Body of pancreas (tissue), 4 donors: Measurements from ENCODE around the gene DNAJB8. TPM values are rescaled to one million over a fixed set of nuclear protein-coding genes. Genes with fewer than 3 reads are reported as not detected.

Experiments used
- ATAC-seq: fragments of 150-250 bp; one replicate; pipeline ENCODE4 v1.9.1; 2016
- DNase-seq, 4 donors: peaks; one replicate each; pipeline ENCODE4 v3.0.0-alpha.2; 2019
- H3K27ac ChIP-seq, 4 donors: fragments of 200-600 bp; sonication (generic); 1 replicate in 3 of 4; 2 replicates in 1 of 4; pipeline versions ENCODE4 v1.5.1 to v1.6.1; 2016 to 2019; ENCODE audit warnings: mild to moderate bottlenecking in 1 of 4, mixed read lengths in 1 of 4, moderate library complexity in 1 of 4
- H3K27me3 ChIP-seq, 2 donors: fragments of 200-600 bp; sonication (generic); one replicate each; pipeline ENCODE4 v1.6.0; 2016; ENCODE audit warnings: mild to moderate bottlenecking in 1 of 2
- H3K36me3 ChIP-seq, 2 donors: fragments of 200-600 bp; sonication (generic); replicated peaks in 1 of 2; 2 replicates each; pipeline ENCODE4 v1.5.1; 2016; ENCODE audit warnings: low read depth in 2 of 2; ENCODE audit not compliant: insufficient read depth in 1 of 2
- H3K4me1 ChIP-seq: fragments of 200-600 bp; sonication (generic); one replicate; pipeline ENCODE4 v1.6.0; 2016
- H3K4me3 ChIP-seq, 2 donors: fragments of 200-600 bp; sonication (generic); 1 replicate in 1 of 2; 2 replicates in 1 of 2; pipeline ENCODE4 v1.5.1; 2016 to 2019
- H3K9me3 ChIP-seq, 3 donors: fragments of 200-600 bp; sonication (generic); 1 replicate in 2 of 3; 2 replicates in 1 of 3; pipeline ENCODE4 v1.5.1; 2016
- POLR2A ChIP-seq, 3 donors: fragments of 450-650 bp; IDR thresholded peaks; one replicate each; pipeline ENCODE4 v1.6.1; 2016; ENCODE audit warnings: antibody characterized with exemption in 3 of 3, mild to moderate bottlenecking in 2 of 3
- WGBS, 2 donors: methylation state at CpG; one replicate each; pipeline ENCODE4 v1.1.5; 2017; 5-methylcytosine and 5-hydroxymethylcytosine counted together
- intact Hi-C: fragments of 100-400 bp; cut with DNase I; formaldehyde crosslinking; loops from one replicate; pipeline ENCODE4 v1.15.1; 2023
- total RNA-seq, 2 donors: library from RNA; depleted of rRNA; stranded (reverse); fragments of >200 nt; gene quantifications; one replicate each; pipeline ENCODE4 v1.1.0, GENCODE V29; 2016
- TF ChIP-seq, protein P1 (sequence below), 7 experiments: fragments of 450-650 bp in 4 of 7; fragments of 200-600 bp in 3 of 7; sonication (generic) in 3 of 7; IDR thresholded peaks; one replicate each; pipeline ENCODE4 v1.5.1; 2016 to 2019; ENCODE audit warnings: antibody characterized with exemption in 7 of 7

Gene DNAJB8
- total RNA-seq, result not detected

DNA sequence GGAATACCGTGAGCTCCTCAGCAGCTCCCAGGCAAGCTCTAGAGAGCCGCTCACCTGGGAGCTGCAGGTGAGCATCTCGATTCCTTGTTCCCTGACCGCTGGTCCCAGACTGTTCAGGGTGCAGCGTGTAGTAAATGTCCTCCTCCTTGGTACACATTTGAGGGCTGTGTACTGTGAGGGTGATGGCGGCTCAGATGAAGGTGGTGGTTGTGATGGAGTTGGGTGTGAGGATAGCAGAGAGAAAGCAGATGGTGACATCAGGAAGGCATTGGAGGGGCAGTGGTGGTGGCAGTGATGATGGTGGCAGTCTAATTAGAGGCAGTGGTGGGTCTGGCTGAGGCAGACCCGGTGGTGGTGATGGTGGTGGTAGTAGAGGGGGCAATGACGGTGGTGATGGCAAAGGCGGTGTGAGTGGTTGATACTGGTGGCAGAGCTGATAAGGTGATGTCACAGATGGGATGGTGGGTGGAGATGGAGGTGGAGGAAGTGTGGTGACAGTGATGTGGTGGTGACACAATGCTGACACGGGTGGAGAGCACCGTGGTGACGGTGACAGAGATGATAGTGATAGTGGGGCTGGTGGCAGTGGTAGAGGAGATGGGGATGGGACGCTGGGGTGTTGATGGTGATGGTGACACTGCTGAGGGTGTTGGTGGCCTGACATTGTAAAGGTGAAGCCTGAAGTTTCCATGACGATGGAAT, at the start of gene DNAJB8:
Gene DNAJB8 (minus strand): TSS at position 51 of the 702 bp plus-strand sequence. CDS start 3,645 bp downstream, outside the sequence.
- TF ChIP-seq POLR2A (IDR thresholded peaks at IDR 0.05), result no peak
- TF ChIP-seq, protein P1, sequence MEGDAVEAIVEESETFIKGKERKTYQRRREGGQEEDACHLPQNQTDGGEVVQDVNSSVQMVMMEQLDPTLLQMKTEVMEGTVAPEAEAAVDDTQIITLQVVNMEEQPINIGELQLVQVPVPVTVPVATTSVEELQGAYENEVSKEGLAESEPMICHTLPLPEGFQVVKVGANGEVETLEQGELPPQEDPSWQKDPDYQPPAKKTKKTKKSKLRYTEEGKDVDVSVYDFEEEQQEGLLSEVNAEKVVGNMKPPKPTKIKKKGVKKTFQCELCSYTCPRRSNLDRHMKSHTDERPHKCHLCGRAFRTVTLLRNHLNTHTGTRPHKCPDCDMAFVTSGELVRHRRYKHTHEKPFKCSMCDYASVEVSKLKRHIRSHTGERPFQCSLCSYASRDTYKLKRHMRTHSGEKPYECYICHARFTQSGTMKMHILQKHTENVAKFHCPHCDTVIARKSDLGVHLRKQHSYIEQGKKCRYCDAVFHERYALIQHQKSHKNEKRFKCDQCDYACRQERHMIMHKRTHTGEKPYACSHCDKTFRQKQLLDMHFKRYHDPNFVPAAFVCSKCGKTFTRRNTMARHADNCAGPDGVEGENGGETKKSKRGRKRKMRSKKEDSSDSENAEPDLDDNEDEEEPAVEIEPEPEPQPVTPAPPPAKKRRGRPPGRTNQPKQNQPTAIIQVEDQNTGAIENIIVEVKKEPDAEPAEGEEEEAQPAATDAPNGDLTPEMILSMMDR (IDR thresholded peaks at IDR 0.05), result no peak
- ATAC-seq (no peak), DNase-seq (no peak)
- intact Hi-C loops, result no loop called here
- H3K4me1 ChIP-seq, result peaks cover 2% of the 10 kb centered on the region
- H3K27ac ChIP-seq, result no peak within 1 kb of the TSS
- WGBS, 2 donors, result 79 to 82% methylated on average over 14 of the region's 14 CpGs
- H3K36me3 ChIP-seq, result no peaks in the 10 kb centered on the region
- H3K27me3 ChIP-seq, result no peaks in the 10 kb centered on the region
- H3K4me3 ChIP-seq, result no peak within 1 kb of the TSS
- no peaks in the 10 kb centered on the region for H3K9me3 ChIP-seq

DNA sequence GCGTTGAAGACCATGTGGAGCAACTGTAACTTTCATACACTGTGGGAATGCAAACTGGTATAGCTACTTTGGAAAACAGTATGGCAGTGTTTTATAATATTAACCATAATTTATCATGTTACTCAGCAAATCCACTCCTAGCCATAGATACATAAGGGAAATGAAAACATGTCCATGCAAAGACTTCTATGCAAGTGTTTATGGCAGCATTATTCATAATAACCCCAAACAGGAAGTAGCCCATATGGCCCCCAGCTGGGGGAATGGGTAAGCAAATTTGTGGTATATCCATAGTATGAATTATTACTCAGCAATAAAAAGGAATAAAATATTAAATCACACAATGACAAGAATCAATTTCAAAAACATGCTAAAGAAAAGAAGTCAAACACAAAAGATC, 49.3 kb upstream of the DNAJB8 start:
- intact Hi-C loops, result no loop called here

DNA sequence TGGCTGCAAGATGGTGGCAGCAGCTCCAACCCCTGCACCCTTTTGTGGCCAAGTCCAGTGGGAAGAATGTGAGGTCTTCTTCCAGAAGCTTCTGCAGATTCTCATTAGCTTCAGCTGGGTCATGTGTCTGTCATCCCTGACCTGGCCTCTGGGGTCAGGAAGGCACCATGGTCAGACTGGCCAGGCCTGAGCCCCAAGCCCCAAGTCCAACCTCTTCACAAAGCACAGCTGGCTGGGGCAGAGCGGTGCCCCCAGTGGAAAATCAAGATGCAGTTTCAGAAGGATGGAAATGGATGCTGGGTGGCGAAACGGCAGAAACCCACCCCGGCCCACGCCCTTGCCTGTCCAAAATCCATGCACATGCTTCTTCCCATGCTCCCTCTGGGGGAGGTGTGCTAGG, 42.2 kb upstream of the DNAJB8 start:
- H3K27me3 ChIP-seq, result no peaks in the 10 kb centered on the region
- no peak overlapping the region for H3K4me3 ChIP-seq
- H3K27ac ChIP-seq, result no peak overlapping the region
- H3K36me3 ChIP-seq, result no peaks in the 10 kb centered on the region
- ATAC-seq, result no peak
- DNase-seq, result no peak
- no peaks in the 10 kb centered on the region for H3K4me1 ChIP-seq
- WGBS, 2 donors, result 87% methylated on average over 5 of the region's 5 CpGs
- TF ChIP-seq, protein P1 (IDR thresholded peaks at IDR 0.05), result no peak
- no peak for TF ChIP-seq POLR2A (IDR thresholded peaks at IDR 0.05)
- no peaks in the 10 kb centered on the region for H3K9me3 ChIP-seq
- intact Hi-C loops, result loop anchor here (10.0 kb wide), 1 partner anchor 434 kb away; no protein-coding TSS in a partner anchor

More for the DNA sequence above, 49.3 kb upstream of the DNAJB8 start:
- no peaks in the 10 kb centered on the region for H3K27me3 ChIP-seq
- DNase-seq (no peak), ATAC-seq (no peak)
- H3K4me3 ChIP-seq, result no peak overlapping the region
- WGBS, 2 donors, result 93 to 96% methylated on average over 1 of the region's 1 CpG
- no peak overlapping the region for H3K27ac ChIP-seq
- H3K4me1 ChIP-seq, result no peaks in the 10 kb centered on the region
- TF ChIP-seq, protein P1 (IDR thresholded peaks at IDR 0.05), result no peak
- no peak for TF ChIP-seq POLR2A (IDR thresholded peaks at IDR 0.05)
- H3K9me3 ChIP-seq, result peaks cover 0 to 6% (median 0%) of the 10 kb centered on the region in 3 donors
- H3K36me3 ChIP-seq, result no peaks in the 10 kb centered on the region

DNA sequence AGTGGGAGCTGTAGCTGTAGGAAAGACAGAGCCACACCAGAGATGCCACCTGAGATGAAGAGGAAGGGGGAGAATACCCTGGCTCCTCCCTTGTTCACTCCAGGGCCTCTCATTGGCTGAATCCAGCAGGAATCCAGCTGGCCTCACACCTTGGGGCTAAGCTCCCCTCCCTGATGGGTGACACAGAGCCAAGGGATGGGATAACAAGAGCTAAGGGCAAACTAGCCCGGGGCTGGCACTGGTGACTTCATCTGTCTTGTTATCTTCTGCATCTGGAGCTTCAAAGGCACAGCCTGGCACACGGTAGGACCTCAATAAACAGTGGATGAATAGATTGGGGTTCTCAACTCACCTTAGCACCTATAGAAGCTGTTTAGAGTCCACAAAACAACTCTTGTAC, 40.1 kb upstream of the DNAJB8 start:
- TF ChIP-seq, protein P1 (IDR thresholded peaks at IDR 0.05), result no peak
- TF ChIP-seq POLR2A (IDR thresholded peaks at IDR 0.05), result no peak
- Histone ChIP-seq H3K27ac (no peak overlapping the region), H3K4me1 (no peaks in the 10 kb centered on the region), H3K4me3 (no peak overlapping the region), H3K9me3 (no peaks in the 10 kb centered on the region), H3K36me3 (no peaks in the 10 kb centered on the region), H3K27me3 (no peaks in the 10 kb centered on the region)
- ATAC-seq, result no peak
- DNase-seq, result no peak
- 59 to 69% methylated on average over 2 of the region's 2 CpGs for WGBS, 2 donors
- intact Hi-C loops, result loop anchor here (10.0 kb wide), 1 partner anchor 432 kb away; no protein-coding TSS in a partner anchor

DNA sequence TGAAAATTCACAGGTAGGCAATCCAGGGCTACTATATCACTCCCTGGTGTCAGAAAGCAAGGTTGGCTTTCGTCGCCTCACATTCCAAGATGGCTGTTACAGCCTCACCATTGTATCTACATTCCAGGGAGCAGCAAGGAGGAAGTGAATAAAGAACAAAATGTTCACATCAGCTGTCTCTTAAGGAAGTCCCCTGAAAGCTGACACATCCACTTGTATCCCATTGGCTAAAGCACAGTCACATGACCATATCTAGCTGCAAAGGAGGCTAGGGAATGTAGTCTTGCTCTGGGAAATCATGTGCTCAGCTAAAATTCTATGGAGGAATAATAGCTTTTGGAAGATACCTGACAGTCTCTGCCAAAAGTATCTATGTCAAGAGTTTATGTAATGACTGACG, 39.1 kb upstream of the DNAJB8 start:
- Histone ChIP-seq H3K27me3 (no peaks in the 10 kb centered on the region), H3K27ac (no peak overlapping the region), H3K4me1 (no peaks in the 10 kb centered on the region), H3K36me3 (no peaks in the 10 kb centered on the region), H3K9me3 (no peaks in the 10 kb centered on the region), H3K4me3 (no peak overlapping the region)
- intact Hi-C loops, result loop anchor here (10.0 kb wide), 1 partner anchor 431 kb away; no protein-coding TSS in a partner anchor
- TF ChIP-seq, protein P1 (IDR thresholded peaks at IDR 0.05), result no peak
- no peak for TF ChIP-seq POLR2A (IDR thresholded peaks at IDR 0.05)
- DNase-seq, result no peak
- no peak for ATAC-seq
- 92 to 100% methylated on average over 3 of the region's 3 CpGs for WGBS, 2 donors
